Measurements from ENCODE around the gene KIAA1217. TPM values are rescaled to one million over a fixed set of nuclear protein-coding genes. Genes with fewer than 3 reads are reported as not detected.

KIAA1217 gene
- total RNA-seq, 1 donor from 2014 or later, result 73.2 TPM

DNA sequence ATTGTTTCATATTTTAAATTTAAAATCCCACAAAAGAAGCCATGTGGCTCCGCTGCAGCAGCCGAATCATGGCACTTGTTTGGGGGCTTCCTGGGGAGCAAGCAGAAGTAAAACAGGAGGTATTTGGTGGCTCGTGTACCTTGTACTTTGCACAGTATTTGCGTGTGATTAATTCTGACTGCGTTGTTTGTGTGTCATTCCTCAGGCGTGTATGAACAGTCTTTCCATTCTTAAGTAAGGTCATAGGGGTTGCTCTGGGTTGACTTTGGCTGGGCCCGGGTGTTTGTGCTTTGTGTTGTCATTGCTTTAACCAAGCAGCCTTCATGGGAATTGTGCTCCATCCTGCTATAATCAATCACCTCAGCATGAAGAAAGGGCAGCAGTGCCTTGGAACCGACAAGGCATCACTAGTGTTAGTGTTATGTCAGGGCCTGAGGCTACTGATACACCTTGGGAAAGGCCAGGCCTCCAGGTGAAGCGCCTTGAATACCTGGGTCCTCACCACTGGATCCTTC is 332.4 kb downstream of the KIAA1217 start:
- H3K4me3 Mint-ChIP-seq, result no peak overlapping the region
- TF ChIP-seq, protein P1, sequence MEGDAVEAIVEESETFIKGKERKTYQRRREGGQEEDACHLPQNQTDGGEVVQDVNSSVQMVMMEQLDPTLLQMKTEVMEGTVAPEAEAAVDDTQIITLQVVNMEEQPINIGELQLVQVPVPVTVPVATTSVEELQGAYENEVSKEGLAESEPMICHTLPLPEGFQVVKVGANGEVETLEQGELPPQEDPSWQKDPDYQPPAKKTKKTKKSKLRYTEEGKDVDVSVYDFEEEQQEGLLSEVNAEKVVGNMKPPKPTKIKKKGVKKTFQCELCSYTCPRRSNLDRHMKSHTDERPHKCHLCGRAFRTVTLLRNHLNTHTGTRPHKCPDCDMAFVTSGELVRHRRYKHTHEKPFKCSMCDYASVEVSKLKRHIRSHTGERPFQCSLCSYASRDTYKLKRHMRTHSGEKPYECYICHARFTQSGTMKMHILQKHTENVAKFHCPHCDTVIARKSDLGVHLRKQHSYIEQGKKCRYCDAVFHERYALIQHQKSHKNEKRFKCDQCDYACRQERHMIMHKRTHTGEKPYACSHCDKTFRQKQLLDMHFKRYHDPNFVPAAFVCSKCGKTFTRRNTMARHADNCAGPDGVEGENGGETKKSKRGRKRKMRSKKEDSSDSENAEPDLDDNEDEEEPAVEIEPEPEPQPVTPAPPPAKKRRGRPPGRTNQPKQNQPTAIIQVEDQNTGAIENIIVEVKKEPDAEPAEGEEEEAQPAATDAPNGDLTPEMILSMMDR (conservative IDR thresholded peaks at IDR 0.05), result no peak
- peaks cover 68% of the 10 kb centered on the region for H3K36me3 Mint-ChIP-seq
- peak; percentile 16 for DNase-seq (ENCODE audit: extremely low spot score, unreplicated experiment)
- H3K27ac Mint-ChIP-seq, result peak overlapping the region; percentile 46
- no peaks in the 10 kb centered on the region for H3K27me3 Mint-ChIP-seq
- H3K9me3 Mint-ChIP-seq, result no peaks in the 10 kb centered on the region
- no peaks in the 10 kb centered on the region for H3K4me1 Mint-ChIP-seq (ENCODE audit: unreplicated experiment)

DNA sequence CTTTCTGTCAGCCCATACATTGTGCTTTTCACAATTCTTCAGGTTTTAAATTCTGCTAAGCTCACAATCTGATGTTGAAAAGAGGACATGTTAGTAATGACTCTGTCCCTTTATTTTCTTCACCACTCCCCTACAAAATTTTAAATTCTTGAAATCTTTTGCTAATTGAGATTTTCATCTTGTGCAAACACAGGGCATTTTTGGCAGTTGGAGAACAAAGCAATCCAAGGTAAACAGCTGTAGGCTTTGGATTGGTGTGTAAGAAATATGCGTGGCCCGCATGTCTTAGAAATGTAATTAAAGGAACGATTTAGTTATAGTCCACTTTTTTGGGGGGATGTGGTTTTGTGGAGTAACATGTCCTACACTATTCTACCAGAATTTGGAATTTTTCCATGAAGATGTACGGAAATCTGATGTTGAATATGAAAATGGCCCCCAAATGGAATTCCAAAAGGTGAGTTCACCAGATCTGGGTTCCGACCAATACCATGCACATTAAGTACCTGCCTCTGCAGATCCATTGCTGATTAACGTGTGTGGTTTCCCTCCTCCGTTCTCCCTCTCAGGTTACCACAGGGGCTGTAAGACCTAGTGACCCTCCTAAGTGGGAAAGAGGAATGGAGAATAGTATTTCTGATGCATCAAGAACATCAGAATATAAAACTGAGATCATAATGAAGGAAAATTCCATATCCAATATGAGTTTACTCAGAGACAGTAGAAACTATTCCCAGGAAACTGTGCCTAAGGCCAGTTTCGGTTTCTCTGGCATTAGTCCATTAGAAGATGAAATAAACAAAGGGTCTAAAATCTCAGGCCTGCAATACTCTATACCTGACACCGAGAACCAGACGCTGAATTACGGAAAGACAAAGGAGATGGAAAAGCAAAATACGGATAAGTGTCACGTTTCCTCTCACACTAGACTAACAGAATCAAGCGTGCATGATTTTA is 333.7 kb downstream of the KIAA1217 start:
- Mint-ChIP-seq H3K36me3 (peaks cover 63% of the 10 kb centered on the region), H3K4me3 (no peak overlapping the region), H3K9me3 (no peaks in the 10 kb centered on the region), H3K27ac (peak overlapping the region; percentile 46), H3K27me3 (no peaks in the 10 kb centered on the region), H3K4me1 (ENCODE audit: unreplicated experiment) (no peaks in the 10 kb centered on the region)
- DNase-seq (ENCODE audit: extremely low spot score, unreplicated experiment), result no peak
- TF ChIP-seq, protein P1 (conservative IDR thresholded peaks at IDR 0.05), result no peak

DNA sequence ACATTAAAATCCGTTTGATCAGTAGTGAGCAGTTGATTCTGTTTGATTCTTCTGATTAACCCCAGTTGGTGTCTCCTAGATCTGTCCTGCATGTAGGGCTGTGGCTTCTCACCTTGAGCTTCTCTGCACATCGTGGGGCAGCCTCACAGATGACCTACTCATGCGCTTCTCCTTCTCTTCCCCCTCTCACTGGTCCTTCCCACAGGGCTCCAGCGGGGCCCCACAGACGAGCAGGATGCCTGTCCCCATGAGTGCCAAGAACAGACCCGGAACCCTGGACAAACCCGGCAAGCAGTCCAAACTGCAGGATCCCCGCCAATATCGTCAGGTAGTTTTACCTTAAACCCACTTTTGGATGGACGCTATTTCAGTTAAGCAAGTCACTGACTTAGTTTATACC is 335.8 kb downstream of the KIAA1217 start:
- no peaks in the 10 kb centered on the region for H3K27me3 Mint-ChIP-seq
- TF ChIP-seq, protein P1 (conservative IDR thresholded peaks at IDR 0.05), result no peak
- H3K27ac Mint-ChIP-seq, result no peak overlapping the region
- no peaks in the 10 kb centered on the region for H3K4me1 Mint-ChIP-seq (ENCODE audit: unreplicated experiment)
- no peak for DNase-seq (ENCODE audit: extremely low spot score, unreplicated experiment)
- H3K9me3 Mint-ChIP-seq, result no peaks in the 10 kb centered on the region
- H3K36me3 Mint-ChIP-seq, result peaks cover 59% of the 10 kb centered on the region
- no peak overlapping the region for H3K4me3 Mint-ChIP-seq

DNA sequence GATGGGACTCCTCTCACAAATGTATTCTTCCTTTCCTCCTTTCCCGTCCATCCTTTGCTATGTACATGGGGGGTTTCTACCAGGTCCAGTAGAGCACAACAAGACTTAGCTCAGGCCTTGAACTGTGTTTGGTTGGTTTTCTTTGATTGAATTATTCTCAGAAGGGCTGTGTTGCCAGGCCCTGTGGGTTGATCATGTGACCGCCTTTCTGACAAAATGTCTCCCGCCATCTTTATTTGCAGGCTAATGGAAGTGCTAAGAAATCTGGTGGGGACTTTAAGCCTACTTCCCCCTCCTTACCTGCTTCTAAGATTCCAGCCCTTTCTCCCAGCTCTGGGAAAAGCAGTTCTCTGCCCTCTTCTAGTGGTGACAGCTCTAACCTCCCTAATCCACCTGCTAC is 336.6 kb downstream of the KIAA1217 start:
- H3K9me3 Mint-ChIP-seq, result no peaks in the 10 kb centered on the region
- TF ChIP-seq, protein P1 (conservative IDR thresholded peaks at IDR 0.05), result no peak
- no peaks in the 10 kb centered on the region for H3K27me3 Mint-ChIP-seq
- peaks cover 61% of the 10 kb centered on the region for H3K36me3 Mint-ChIP-seq
- peak overlapping the region; percentile 11 for H3K27ac Mint-ChIP-seq
- no peak for DNase-seq (ENCODE audit: extremely low spot score, unreplicated experiment)
- H3K4me1 Mint-ChIP-seq (ENCODE audit: unreplicated experiment), result peaks cover 1% of the 10 kb centered on the region
- H3K4me3 Mint-ChIP-seq, result no peak overlapping the region

DNA sequence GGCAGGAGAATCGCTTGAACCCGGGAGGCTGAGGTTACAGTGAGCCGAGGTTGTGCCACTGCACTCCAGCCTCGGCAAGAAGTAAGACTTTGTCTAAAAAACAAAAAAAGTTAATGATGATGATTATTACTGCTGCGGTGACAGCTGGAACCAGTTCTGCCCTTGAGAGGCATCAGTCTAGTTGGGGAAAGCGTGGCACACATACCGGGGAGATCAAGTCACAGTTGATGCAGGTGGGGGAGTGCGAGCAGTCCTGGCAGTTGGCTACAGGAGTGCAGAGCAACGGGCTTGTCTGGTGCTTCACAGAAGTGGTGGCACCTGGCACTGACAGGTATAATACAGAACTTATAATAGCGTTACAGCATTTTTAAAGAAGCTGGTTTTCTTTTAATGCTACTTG is 341.7 kb downstream of the KIAA1217 start:
- DNase-seq (ENCODE audit: extremely low spot score, unreplicated experiment), result no peak
- H3K9me3 Mint-ChIP-seq, result no peaks in the 10 kb centered on the region
- H3K27me3 Mint-ChIP-seq, result no peaks in the 10 kb centered on the region
- peak overlapping the region; percentile 61 for H3K4me3 Mint-ChIP-seq
- H3K4me1 Mint-ChIP-seq (ENCODE audit: unreplicated experiment), result peaks cover 11% of the 10 kb centered on the region
- peak overlapping the region; percentile 68 for H3K27ac Mint-ChIP-seq
- H3K36me3 Mint-ChIP-seq, result peaks cover 20% of the 10 kb centered on the region
- TF ChIP-seq, protein P1 (conservative IDR thresholded peaks at IDR 0.05), result no peak
